ENCODE data around the gene CAAP1. TPM values are rescaled to one million over a fixed set of nuclear protein-coding genes. Genes with fewer than 3 reads are reported as not detected.

The CAAP1 gene
- total RNA-seq, 1 experiment from 2014 or later: 42.6 TPM

- no peak overlapping the region for H3K27ac ChIP-seq (ENCODE audit: low read length)
- no peaks in the 10 kb centered on the region for H3K79me2 ChIP-seq (ENCODE audit: low read length)
- H3K4me1 ChIP-seq (ENCODE audit: low read length): no peaks in the 10 kb centered on the region
- no peak overlapping the region for H3K4me2 ChIP-seq (ENCODE audit: low read depth, low read length, poor library complexity, severe bottlenecking)
- no peak overlapping the region for H3K9ac ChIP-seq (ENCODE audit: low read length)
- H4K20me1 ChIP-seq (ENCODE audit: insufficient read depth, low read depth, low read length): no peaks in the 10 kb centered on the region
- no peaks in the 10 kb centered on the region for H3K27me3 ChIP-seq (ENCODE audit: low read length)
- no peaks in the 10 kb centered on the region for H3K9me2 ChIP-seq (replicated peaks; ENCODE audit: insufficient read depth, low read length)
- no peak overlapping the region for H3K4me3 ChIP-seq (ENCODE audit: low read length)
- no peaks in the 10 kb centered on the region for H3K9me3 ChIP-seq (ENCODE audit: low read length)
- no peak for DNase-seq
- H3K36me3 ChIP-seq (ENCODE audit: insufficient read depth, low read length): no peaks in the 10 kb centered on the region
- H2AFZ ChIP-seq (ENCODE audit: low read length): no peak overlapping the region
Observed at GRCh38 chr9:26791274-26791673, 101.3 kb downstream of the CAAP1 start.

Small RNA genes within 50 kb of the gene (small RNA-seq; reads per million reads assigned to genes)
- not detected for gene RF00322
- not detected for gene RN7SL100P

Other genes with a start within 250 kb of the CAAP1 start
- gene PLAA, start 54.4 kb upstream of the CAAP1 start, total RNA-seq (2014; rRNA removed; shearing (Covaris generic); ENCODE audit: low replicate concordance): 33.7 and 50.6 TPM in 2 replicates
- 25.8 and 29.3 TPM in 2 replicates for gene IFT74, start 63.6 kb upstream of the CAAP1 start, total RNA-seq (2014; rRNA removed; shearing (Covaris generic); ENCODE audit: low replicate concordance)
- not detected in 2 replicates for gene LRRC19, start 112.9 kb upstream of the CAAP1 start, total RNA-seq (2014; rRNA removed; shearing (Covaris generic); ENCODE audit: low replicate concordance)
- not detected in 2 replicates for gene TEK, start 216.4 kb upstream of the CAAP1 start, total RNA-seq (2014; rRNA removed; shearing (Covaris generic); ENCODE audit: low replicate concordance)